H1 (cell line): ENCODE data around the gene KCNQ1. TPM values are rescaled to one million over a fixed set of nuclear protein-coding genes. Genes with fewer than 3 reads are reported as not detected.

Source experiments
- HDAC2 ChIP-seq, 2 experiments: fragments of 300-600 bp in 1 of 2; sonication (generic) in 1 of 2; IDR thresholded peaks; 2 replicates each; pipeline ENCODE4 v1.6.1; 2011 to 2012; ENCODE audit warnings: low read depth in 2 of 2, low read length in 2 of 2, mild to moderate bottlenecking in 2 of 2, moderate library complexity in 2 of 2, borderline replicate concordance in 1 of 2, inconsistent platforms in 1 of 2
- RFX5 ChIP-seq: IDR thresholded peaks from 2 replicates; pipeline ENCODE4 v1.6.1; 2011; ENCODE audit warnings: low read depth, low read length, improper control_type of control experiment, borderline replicate concordance
- TAF7 ChIP-seq: optimal IDR thresholded peaks from 2 replicates; pipeline ENCODE3; 2011; ENCODE audit warnings: low read depth, mild to moderate bottlenecking, inconsistent platforms, low read length, moderate library complexity, borderline replicate concordance
- TBP ChIP-seq: IDR thresholded peaks from 2 replicates; pipeline ENCODE4 v1.6.1; 2011; ENCODE audit warnings: low read depth, low read length, improper control_type of control experiment
- polyA plus RNA-seq, 7 experiments: library from polyadenylated mRNA; depleted of rRNA in 3 of 7; stranded (reverse) in 5 of 7; unstranded in 2 of 7; fragments of >200 nt in 5 of 7; fragments of 200-250 nt in 2 of 7; gene quantifications; 1 replicate in 5 of 7; 2 replicates in 1 of 7; 4 replicates in 1 of 7; pipeline versions ENCODE4 v1.2.1 to v1.2.3, GENCODE V29; 2011 to 2013; ENCODE audit warnings: missing spikeins in 2 of 7, mixed read lengths in 2 of 7
- total RNA-seq: library from RNA; stranded (reverse); fragmentation: NEBNext Ultra II Directional; extraction: Animal tissue kit (Norgen Biotek cat#: 25700); gene quantifications from 2 replicates; pipeline ENCODE4 v1.2.1, GENCODE V29; 2021

KCNQ1 gene
- total and polyA plus RNA-seq, 2 of the 8 experiments (the other 6 are each of a cell fraction or from before 2014, with no cell fraction given), result 1.9 to 2.0 TPM

DNA sequence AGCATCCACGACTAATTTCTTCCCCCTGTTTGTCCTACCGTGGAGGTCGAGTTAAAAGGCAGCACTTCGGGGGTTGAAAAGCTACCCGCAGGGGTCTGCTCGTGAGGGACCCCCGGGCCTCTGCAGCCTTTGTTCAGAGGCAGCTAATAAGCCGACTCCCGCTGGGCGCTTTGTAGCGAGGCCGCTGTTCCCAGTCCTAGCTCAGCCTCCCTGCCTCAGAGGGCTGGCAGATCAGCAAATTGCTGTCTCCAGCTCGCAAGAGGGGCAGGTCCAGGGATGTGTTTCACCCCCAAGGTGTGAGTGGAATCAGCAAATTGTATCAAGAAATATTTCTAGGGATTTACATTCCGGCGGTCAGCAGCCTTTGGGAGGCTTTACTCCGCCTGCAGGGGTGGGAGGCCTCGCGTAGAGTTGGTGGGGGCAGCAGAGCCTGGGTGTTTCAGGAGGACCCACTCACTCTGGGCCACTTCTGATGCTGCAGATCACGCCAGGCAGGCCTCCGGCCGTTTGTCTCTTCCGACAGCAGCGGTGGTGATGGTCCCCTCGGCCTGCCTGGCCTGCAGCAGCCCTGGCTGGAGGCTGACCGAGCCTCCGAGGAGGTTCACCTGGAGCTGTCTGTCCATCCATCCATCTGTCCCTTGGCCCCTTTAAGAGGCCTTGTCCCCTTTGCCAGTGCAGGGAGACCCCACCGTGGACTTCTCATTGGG is 276.6 kb downstream of the KCNQ1 start (continued):
- TF ChIP-seq RFX5 (no peak), TAF7 (no peak), HDAC2 (IDR thresholded peaks at IDR 0.05; ENCODE audit: borderline replicate concordance in 1 of 2, low read depth in 2 of 2, low read length in 2 of 2) (peak; percentile 34 to 54; a peak in 1 of 4 replicates), TBP (no peak)
